ENCODE measurements around the gene AEBP2. TPM values are rescaled to one million over a fixed set of nuclear protein-coding genes. Genes with fewer than 3 reads are reported as not detected.
A peak's percentile ranks its signal among the peaks of the same experiment; 100 is the strongest.
"Not testable (repeated sequence)": the region's sequence is repeated elsewhere in the genome, so short reads cannot be mapped to it uniquely, and the experiment has no call there.

The AEBP2 gene
- polyA plus RNA-seq, 3 donors: 52.2 to 55.0 (median 54.2) TPM

DNA sequence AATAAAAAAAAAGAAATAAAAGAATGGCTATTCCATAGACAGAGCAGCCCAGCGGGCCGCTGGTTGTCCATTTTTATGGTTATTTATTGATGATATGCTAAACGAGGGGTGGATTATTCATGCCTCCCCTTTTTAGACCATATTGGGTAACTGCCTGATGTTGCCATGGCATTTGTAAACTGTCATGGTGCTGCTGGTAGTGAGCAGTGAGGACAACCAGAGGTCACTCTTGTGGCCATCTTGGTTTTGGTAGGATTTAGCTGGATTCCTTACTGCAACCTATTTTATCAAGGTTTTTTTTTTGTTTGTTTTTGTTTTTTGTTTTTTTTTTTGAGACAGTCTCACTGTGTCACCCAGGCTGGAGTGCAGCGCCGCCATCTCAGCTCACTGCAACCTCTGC, 25.7 kb upstream of the AEBP2 start:
- not testable (repeated sequence) for DNase-seq

DNA sequence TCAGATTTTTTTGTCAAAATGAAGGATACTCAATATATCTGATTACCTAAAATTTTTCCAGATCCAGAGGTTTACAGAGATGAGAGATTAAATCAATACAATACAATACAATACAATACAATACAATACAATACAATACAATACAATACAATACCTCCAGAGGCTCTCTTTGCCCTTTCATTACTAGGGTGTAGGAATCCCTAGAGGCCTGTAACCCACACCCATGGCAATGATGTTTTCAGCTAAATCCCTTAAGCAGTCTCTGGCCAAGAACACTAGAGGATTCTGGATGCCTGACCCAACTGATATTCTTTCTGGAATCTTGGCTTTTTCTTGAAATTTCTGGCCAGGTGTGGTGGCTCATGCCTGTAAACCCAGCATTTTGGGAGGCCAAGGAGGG, 23.7 kb upstream of the AEBP2 start:
- no peak for DNase-seq

DNA sequence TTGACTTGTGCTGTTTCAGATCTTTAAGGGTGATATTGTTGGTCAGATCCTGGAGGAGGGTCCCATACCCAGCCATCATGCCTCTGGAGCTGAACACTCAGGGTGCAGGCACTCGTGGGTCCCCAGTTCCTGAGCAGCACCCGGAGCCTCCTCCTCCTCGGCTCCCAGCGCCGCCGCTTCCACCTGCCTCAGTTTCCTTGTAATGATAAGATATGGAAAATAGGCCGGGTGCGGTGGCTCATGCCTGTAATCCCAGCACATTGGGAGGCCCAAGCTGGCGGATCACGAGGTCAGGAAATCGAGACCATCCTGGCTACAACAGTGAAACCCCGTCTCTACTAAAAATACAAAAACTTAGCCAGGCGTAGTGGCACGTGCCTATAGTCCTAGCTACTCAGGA, 20.2 kb upstream of the AEBP2 start:
- DNase-seq: no peak

- no peak for DNase-seq
These were observed 17.6 kb upstream of the AEBP2 start for GRCh38 chr12:19421503-19422282.

GRCh38 chr12:19423166-19423930, 15.9 kb upstream of the AEBP2 start:
- DNase-seq: no peak

GRCh38 chr12:19428246-19428645, 11.0 kb upstream of the AEBP2 start:
- no peak for DNase-seq

DNA sequence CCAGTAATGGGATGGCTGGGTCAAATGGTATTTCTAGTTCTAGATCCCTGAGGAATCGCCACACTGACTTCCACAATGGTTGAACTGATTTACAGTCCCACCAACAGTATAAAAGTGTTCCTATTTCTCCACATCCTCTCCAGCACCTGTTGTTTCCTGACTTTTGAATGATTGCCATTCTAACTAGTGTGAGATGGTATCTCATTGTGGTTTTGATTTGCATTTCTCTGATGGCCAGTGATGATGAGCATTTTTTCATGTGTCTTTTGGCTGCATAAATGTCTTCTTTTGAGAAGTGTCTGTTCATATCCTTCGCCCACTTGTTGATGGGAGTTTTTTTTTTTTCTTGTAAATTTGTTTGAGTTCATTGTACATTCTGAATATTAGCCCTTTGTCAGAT, 9.8 kb upstream of the AEBP2 start:
- DNase-seq: not testable (repeated sequence)

DNA sequence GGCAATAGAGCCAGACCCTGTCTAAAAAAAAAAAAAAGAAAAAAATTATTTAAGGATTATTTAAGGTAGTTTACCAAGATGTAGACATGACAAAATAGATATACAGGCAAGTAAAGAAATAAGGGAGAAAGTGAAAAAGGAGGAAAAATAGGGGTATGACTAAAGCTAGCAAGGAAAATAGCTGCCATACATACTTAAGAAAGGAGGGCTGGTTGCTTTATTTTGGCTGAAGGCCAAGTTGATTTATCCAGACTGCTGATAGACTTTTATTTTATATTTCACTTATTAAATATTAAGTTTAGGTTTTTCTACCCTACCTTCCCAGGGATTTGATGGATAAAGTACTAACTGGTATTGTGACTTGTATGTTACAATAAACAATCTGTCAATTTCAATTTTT, 8.3 kb upstream of the AEBP2 start:
- no peak for DNase-seq

DNA sequence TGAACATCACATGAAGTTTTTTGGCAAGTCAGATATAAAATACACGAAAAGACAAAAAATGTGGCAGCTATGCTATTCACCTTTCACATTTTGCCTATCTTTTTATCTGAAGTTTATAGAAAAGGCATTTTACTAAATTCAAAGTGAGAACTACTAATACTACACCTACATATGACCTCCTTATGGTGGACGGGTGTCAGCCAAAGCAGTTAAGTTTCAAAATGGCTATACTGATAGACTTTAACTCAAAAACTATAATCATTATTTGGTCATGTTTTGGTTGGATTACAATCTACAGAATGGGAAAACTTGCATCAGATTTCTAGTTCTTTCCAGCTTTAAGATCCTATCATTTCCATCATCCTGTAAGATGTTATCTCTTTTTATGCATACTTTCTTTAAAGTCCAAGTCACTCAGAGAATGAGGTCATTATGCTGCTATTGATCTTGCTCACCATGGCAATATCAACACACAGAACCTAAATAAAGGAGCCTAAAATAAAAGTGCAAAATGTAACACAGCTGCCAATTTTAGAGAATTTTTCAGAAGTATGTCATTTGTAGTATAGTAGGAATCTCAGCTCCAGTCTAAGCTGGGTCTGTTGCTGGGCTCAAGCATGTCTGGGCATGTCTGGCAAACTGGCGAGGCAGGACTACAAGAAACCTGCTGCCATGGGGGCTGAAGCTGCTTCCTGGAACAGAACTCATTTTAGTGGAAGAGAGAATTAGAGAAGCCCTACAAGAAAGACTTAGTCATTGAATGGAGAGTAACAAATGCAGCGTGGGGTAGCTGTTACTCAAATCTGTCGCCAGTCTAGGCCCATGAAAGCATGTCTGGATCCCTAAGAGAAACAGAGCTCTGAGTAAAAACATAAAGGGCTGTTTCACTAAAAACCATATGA, 7.6 kb upstream of the AEBP2 start:
- DNase-seq: no peak

DNA sequence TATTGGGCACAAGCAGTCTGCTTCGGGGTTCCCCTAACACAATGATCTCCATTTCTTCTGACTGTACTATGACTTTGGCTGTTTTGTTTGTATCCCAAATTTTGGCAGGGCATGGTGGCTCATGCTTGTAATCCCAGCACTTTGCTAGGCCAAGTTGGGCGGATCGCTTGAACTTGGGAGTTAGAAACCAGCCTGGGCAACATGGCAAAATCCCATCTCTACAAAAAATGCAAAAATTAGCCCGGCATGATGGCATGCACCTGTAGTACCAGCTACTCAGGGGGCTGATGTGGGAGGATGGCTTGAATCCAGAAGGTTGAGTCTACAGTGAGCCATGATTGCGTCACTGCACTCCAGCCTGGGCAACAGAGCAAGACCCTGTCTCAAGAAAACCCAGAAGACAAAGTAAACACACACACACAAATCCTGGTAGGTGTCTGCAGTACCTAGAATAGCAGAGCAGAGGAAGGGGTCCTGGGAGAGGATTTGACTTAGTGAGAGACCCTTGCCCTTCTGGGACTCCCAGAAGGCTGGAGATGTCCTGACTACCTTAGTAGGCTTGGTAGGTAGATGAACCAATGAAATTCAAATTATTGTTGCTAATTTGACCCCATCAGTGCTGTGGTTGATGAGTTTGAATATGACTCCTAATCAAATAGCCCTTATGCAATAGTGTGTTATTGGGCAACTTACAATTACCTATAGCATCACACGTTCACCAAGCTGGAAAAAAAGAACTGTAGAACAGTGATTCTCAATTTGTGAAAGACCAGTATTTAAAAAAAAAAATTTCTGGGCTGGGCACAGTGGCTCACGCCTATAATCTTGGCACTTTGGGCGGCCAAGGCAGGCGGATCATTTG, 6.8 kb upstream of the AEBP2 start:
- DNase-seq: no peak

GRCh38 chr12:19434538-19434937, 4.8 kb upstream of the AEBP2 start:
- no peak for DNase-seq

- DNase-seq: no peak
These were observed 3.3 kb upstream of the AEBP2 start for GRCh38 chr12:19435831-19436497.

DNA sequence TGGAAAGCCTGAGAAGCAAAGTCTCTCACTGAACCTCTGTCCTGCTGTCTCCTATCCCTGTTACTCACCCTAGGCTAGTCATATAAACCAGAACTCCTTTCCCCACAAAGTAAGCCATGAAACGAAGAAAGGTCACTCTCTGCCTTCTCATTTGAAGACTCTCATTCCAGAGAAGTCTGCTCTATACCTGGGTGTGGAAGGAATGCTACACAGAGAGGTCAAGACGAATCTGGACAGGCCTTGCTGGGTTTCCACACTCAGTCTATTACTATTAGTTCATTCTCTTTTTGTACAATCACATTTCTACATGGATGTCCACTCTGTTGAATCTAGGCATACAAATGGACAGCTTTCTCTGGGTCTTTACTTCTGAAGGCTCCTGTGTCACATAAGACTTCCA, 2.4 kb upstream of the AEBP2 start:
- no peak for DNase-seq

DNA sequence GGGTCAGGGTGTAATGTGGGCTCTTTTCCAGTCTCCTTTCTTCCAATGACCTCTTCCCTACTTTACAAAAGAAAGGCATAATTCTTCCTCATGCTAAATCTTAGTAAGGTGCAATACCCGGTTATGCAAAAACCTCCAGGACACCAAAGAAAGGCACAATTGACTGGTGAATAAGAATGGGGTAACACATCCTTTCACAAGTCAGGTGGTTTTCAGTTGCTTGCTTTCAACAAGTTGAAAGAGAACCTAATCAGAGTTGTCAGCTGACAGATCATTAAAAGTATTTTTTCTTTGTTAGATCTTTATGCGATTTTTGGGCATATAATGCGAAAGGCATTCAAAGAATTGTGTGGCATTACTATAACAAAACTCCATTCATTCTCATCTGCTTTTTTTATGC, 1.3 kb upstream of the AEBP2 start:
- DNase-seq: no peak

- peak; percentile 63 for DNase-seq
These were observed 947 bp downstream of the AEBP2 start for GRCh38 chr12:19440019-19440858.

DNA sequence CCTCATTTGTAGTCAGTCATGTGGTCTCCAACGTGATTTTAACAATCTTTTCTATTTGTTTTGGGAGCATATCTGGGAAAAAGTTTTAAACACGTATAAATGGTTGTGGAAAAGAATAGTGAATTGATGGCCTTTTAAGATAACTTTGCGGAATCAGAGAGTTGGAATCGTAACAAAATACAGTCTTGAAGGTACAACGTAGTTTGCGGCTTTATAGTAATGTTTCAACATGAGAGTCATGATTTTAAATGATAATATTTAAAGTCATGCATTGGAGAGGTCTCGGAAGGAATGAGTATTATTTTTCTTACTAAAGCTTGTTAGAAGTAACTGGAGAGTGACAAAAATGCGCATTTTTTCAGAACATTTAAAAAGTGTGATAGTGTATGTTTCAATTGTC, 1.6 kb downstream of the AEBP2 start:
- DNase-seq: no peak

DNA sequence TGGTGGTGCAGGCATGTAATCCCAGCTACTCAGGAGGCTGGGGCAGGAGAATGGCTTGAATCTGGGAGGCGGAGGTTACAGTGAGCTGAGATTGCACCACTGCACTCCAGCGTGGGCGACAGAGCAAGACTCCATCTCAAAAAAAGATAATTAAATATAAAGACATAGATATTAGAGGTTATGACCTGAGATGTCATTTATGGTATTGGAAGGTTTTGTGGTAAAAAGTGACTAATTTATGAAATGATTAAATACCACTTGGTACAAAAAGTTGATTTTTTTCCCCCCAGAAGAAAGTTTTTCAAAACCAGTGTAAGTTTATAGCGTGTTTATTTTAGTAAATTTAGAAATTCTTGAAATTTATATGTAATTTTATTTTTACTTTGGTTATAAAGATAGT, 4.3 kb downstream of the AEBP2 start:
- no peak for DNase-seq

DNA sequence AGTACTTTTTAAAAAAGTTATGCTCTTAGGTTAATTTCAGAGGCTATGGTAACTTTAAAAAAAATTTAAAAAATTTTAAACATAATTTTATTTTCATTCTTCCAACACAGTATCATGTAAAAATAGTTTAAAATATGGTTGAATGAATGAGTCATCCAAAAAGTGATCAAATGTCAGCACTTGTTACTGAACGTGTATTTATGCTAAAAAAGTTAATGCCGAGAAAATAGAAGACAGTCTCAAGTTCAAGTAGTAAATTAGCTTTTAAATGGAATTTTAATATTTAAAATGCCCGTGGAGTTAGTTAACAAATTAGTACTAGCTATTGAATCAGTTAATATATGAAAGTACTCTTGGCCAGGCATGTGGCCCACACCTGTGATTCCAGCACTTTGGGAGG, 4.8 kb downstream of the AEBP2 start:
- no peak for DNase-seq

- DNase-seq: no peak
These were observed 8.1 kb downstream of the AEBP2 start for GRCh38 chr12:19447386-19447785.

DNA sequence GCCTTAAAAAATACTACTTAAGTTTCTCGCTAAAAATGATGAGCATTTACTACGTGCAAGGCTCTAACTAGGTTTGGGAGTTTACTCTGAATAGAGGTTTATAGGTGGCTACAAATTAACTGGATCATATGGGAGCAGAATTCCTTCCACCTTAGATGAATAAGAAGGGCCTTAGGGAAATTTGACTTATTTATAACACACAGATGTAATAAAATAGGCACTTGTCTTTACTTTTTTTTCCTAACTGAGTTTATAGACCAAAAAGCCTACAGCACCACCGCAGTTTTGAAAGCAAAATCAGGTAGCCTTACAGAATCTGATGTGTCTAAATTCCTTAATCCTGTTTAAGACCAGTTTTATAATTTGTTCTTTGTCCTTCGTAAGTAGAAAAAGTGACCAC, 10.5 kb downstream of the AEBP2 start:
- DNase-seq: no peak
